ENCODE measurements around the gene OR56A3. TPM values are rescaled to one million over a fixed set of nuclear protein-coding genes. Genes with fewer than 3 reads are reported as not detected.
A peak's percentile ranks its signal among the peaks of the same experiment; 100 is the strongest.
"Not testable (repeated sequence)": the region's sequence is repeated elsewhere in the genome, so short reads cannot be mapped to it uniquely, and the experiment has no call there.

OR56A3 gene, protein sequence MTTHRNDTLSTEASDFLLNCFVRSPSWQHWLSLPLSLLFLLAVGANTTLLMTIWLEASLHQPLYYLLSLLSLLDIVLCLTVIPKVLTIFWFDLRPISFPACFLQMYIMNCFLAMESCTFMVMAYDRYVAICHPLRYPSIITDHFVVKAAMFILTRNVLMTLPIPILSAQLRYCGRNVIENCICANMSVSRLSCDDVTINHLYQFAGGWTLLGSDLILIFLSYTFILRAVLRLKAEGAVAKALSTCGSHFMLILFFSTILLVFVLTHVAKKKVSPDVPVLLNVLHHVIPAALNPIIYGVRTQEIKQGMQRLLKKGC
- total RNA-seq: not detected in 2 replicates

DNA sequence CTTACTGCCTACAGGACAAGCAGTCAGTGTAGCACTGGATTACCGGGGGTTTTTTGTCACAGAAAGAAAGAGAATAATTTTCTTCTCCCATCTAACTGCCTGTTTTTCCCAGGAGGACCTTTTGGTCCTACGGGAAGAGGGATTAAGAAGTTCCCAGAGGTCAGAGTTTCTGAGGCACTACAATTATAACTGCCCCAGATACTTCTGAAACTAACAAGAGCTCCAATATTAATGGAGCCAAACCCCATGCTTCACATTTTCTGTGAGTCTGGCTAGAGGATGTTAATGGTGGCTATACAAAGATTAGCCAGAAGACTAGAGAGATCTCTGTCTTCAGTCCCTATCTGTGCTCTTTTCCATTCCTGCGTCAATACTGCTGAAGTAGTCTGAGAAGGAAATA, at the start of gene OR56A3:
TSS of gene OR56A3 (plus strand) at position 301 of the 400 bp plus-strand sequence. CDS start 5,096 bp downstream, outside the sequence.
- no peak for DNase-seq (ENCODE audit: low read depth in 2 of 2)

DNA sequence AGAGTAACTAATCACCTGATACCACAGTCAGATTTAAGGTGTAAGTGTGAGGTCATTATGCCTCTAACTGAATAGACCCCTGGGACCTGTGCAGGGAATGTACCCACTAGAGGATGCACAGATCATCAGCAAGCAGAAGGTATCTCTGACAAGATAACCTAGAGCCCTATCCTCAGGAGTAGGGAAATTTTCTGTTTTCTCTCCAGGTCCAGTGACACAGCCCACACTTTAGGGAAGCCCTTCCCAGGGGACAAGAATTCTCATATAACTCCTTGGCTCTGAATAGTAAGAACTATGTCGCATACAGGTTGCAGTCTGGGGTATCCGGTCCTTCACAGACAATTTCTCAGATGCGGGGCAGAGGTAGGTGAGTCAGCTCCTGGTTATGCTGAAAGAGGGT, 49.1 kb upstream of the OR56A3 start, which contains the start of gene OR52E5:
TSS of gene OR52E5 (plus strand) at position 301 of the 400 bp plus-strand sequence. CDS start 7,569 bp downstream, outside the sequence.
- no peak for DNase-seq (ENCODE audit: low read depth in 2 of 2)

DNA sequence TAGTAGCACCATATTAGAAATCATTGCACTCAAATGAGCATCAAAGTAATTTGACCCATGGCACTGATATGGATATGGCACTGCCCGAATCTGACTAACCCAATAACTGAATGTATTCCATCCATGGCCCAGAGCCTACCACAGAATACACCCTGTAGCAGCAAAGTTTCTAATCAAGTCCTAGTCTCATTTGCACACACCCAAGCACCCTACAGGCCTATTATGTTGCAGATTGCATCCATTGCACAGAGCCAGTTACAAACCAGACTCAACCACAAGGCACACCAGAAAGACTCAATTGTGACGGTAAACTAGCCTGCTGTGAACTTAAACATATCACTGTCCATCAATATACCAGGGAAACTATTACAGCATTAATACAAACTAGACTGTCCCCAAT, 42.5 kb upstream of the OR56A3 start:
- DNase-seq (ENCODE audit: low read depth in 2 of 2): no peak

DNA sequence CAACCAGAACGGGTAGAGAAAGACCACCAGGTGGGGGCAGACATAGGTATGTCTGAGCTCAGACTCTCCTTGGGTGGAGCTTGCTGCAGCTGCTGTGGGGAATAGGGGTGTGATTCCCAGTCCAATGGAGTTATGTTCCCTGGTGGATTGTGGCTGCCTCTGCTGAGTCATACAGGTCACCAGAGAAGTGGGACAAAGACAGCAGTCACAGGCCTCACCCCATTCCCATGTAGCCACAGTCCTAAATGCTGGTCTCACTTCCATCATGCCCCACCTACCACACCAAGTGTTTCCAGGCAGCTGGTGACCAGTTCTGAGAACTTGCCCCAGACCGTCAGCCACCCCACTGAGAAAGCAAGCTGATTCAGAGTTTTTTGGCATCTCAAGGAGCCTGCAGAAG, 31.5 kb upstream of the OR56A3 start:
- no peak for DNase-seq (ENCODE audit: low read depth in 2 of 2)

DNA sequence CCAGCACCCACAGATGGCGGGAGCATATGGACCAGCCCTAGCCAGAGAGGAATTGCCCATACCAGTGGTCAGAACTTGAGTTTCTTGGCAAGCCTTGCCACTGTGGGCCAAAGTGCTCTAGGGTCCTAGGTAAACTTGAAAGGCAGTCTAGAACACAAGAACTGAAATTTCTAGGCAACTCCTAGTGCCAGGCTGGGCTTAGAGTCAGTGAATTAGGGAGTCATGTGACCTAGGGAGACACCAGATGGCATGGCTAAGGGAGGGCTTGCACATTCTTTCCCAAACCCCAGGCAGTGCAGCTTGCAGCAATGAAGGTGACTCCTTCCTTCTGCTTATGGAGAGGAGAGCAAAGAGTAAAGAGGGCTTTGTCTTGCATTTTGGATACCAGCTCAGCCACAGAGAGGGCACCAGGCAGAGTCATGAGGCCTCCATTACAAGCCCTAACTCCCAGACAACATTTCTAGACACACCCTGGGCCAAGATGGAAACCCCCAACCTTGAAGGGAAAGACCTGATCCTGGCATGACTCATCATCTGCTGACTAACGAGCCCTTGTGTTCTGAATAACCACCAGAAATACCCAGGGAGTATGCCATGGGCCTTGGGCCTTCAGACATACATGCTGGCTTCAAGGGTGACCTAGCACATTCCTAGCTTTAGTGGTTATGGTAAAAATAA, 19.2 kb upstream of the OR56A3 start:
- peak in 1 of 2 donors; percentile 17 for DNase-seq (ENCODE audit: low read depth in 2 of 2)

DNA sequence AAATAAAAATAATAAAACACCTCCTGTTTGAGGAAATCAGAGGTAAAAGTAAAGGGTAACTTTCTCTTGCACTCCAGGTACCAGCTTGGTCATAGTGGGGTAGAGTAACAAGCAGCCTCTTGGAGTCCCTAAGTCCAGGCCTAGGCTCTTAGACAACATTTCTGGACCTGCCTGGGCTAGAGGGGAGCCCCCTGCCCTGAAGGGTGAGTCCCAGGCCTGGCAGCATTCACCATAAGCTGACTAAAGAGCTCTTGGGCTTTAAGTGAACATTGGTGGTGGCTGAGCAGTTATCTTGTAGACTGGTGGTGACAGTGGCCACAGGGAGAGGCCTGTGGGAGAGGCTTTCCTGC, 18.6 kb upstream of the OR56A3 start:
- DNase-seq (ENCODE audit: low read depth in 2 of 2): no peak

DNA sequence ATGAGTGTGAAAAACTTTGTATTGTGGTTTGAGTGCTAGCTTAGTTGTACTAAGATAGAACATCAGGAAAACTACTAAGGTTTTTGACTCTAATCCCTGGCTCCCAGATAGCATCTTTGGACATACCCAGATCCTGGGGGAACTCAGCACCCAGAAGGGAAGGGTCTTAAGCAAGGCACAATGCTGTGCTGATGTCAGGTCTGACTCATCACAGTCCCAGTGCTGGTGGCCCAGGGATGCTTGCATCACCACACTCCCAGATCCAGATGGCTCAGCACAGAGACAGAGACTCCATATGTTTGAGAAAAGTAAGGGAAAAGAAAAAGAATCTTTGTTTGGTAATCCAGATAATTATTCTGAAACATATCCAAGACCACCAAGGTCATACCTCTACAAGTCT, 18.3 kb upstream of the OR56A3 start:
- no peak for DNase-seq (ENCODE audit: low read depth in 2 of 2)

DNA sequence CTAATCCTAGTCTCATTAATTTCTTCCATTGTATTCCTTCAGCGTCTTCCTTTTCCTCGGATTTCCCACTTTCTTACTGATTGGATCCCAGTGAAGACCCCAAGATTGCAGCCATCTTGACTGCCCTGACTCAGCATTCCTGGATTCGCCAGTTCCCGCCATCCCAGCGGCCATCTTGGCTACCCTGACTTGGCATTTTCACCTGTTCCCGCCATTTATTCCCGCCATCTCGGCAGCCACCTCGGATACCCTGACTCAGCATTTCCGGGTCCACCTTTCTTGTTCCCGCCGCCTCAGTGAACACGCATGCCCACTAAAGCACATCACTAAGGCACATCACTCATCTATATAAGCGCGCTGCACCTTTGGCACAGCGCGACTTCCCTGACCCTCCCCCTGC, 13.8 kb upstream of the OR56A3 start:
- no peak for DNase-seq (ENCODE audit: low read depth in 2 of 2)

DNA sequence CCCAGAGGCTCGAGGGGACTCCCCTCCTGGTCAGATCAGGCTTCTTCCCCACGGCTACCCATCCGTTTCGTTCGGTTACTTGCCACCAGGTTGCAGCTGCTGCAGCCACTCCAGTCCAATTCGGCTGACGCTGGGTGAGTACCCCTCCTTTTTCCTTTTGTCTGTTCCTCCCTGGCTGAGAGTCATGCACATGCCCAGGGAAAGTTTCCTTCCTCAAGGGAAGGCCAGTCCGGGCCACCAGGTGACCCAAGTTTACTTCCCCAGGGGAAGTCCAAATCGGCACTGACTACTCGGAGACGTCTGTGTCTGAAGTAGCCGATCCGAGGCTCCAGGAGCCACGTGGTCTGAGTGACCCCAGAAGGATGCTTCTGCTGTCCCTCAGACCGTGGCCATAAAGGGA, 13.2 kb upstream of the OR56A3 start:
- no peak for DNase-seq (ENCODE audit: low read depth in 2 of 2)

DNA sequence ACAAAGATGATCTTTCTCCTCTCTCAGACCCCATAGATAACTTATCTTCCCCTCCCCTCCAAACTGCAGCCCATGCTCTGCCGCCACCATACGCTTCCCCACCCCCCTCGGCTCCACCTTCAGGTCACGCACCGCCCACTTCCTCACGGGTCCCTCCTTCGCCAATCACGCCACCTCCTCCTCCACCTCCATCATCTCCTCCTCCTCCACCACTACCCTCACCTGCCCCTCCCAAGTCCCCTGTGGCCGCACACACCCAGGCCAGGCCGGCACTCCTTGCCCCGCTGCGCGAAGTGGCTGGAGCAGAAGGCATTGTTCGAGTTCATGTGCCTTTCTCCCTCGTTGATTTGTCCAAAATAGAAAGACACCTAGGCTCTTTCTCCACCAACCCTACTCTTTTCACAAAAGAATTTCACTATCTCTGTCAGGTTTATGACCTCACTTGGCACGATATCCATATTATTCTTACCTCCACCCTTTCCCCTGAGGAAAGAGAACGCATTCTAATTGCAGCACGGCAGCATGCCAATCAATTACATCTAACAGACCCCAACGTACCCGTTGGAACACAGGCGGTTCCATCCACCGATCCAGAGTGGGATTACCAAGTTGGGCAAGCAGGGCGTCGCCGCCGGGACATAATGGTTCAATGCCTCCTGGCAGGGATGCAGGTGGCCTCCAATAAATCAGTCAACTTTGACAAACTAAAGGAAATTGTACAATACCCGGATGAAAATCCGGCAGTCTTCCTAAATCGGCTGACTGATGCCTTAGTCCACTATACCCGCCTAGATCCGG, 12.3 kb upstream of the OR56A3 start:
- DNase-seq (ENCODE audit: low read depth in 2 of 2): no peak

DNA sequence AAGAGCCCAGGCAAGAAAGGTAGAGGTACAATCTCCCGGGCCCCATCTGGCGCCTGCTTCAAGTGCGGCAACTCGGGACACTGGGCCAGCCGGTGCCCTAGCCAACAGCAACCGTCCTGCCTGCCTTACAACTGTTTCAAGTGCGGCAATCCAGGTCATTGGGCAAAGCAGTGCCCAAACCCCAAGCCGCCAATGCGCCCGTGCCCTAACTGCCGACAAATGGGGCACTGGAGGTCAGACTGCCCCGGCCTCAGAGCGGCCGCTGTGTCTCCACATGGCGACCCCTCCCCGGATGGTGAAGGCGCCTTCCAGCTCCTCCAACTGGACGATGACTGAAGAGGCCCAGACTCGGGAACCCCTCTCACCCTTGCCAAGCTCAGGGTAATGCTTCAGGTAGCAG, 11.4 kb upstream of the OR56A3 start:
- DNase-seq (ENCODE audit: low read depth in 2 of 2): no peak

DNA sequence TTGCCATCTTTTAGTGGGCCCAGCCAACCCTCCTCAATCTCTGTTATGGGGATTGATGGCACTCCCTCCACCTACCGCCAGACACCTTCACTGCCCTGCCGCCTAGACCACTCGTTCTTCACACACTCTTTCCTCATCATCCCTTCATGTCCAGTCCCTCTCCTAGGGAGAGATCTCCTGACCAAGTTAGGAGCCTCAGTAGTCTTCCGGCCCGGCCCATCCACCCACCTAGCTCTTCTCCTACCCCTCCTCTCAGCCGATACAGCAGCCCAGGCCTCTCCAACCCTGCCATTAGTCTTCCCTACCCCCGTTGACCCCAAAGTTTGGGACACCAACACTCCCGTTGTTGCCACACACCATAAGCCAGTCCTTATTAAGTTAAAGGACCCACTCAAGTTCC, 11.0 kb upstream of the OR56A3 start:
- no peak for DNase-seq (ENCODE audit: low read depth in 2 of 2)

DNA sequence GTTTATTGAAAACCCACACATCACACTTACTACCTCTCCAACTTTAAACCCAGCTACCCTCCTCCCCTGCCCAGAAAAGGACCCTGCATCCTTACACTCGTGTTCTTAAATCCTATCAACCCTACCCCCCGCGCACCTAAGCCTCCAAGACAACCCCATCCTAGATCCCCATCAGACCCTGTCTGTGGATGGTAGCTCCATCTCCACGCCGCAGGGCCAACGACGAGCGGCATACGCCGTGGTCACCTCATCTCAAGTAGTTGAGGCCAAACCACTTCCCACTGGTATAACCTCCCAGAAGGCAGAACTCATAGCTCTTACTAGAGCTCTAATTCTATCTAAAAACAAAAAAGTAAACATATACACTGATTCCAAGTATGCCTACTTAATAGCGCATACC, 9.4 kb upstream of the OR56A3 start:
- DNase-seq (ENCODE audit: low read depth in 2 of 2): no peak

DNA sequence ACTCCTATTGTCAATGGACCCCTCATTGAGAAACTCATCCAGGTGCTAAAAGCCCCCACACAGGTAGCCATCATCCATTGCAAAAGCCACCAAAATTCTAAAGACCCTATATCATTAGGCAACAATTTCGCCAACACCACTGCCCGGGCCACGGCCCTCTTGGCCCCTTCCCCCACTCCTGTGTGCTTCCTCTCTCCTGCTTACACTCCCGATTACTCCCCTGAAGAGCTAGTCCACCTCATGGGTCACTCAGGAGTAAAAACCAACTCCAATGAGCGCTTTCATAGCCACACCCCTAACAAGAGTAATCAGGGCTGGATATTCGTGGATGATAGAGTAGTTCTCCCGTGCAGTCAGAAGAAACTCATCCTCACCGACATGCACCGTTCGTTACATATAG, 8.9 kb upstream of the OR56A3 start:
- DNase-seq (ENCODE audit: low read depth in 2 of 2): no peak

DNA sequence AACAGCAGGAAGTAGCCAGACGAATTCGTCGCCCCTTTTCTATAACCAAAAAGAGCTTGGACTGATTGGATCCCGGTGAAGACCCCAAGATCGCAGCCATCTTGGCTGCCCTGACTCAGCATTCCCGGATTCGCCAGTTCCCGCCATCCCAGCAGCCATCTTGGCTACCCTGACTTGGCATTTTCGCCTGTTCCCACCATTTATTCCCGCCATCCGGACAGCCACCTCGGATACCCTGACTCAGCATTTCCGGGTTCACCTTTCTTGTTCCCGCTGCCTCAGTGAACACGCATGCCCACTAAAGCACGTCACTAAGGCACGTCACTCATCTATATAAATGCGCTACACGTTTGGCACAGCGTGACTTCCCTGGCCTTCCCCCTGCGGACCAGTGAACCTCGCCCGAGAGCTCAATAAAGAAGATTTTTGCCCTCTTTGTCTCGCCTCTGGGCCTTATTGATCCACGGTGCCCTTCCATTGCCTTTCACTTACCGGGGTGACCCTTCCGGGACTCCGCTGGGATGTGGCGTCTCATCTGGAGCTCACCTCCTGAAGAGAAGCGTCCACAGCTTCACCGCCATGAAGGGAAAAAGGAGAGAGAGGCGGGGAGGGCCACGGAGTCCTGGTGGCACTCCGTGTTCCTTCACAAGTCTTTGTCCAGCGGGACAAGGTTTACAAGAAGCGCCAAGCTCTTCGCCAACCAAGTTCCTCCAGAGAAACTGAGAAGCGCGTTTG, 4.0 kb upstream of the OR56A3 start:
- DNase-seq (ENCODE audit: low read depth in 2 of 2): no peak

DNA sequence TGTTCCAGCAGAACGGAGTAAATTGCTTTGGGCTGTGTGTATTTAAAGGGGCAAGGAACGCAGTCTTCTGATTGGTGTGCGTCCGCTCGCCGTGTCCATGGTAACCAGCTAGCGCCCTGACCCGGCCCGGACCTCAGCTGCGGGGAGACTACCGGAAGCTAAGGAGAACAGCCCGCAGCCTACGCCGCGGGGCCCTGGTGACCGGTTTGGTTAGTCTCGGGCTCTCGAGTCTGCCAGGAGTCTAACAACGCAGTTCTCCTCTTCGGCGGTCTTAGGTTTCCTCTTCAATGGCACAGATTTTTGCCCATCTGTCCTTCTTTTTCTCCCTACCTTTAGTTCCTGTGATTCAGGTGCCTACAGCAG, 3.5 kb upstream of the OR56A3 start:
- DNase-seq (ENCODE audit: low read depth in 2 of 2): no peak

DNA sequence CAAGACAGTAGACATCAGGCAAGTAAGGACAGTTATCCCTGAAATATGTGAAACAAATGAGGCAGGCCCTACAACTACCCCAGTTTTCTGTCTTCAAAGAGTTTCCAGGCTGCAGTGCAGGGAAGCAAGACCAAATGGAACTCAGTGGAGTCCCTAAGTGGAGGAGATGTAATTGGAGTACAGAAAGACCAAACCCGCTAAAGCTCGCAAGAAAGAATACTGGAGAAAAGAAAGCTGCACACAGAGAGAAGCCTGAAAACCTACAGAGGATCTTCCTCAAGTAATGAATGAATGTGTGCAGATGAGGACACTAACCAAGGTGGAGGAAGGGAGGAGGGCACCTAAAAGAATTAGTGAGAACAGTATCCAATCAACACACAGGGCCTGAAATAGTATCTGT, 1.3 kb upstream of the OR56A3 start:
- DNase-seq (ENCODE audit: low read depth in 2 of 2): no peak

DNA sequence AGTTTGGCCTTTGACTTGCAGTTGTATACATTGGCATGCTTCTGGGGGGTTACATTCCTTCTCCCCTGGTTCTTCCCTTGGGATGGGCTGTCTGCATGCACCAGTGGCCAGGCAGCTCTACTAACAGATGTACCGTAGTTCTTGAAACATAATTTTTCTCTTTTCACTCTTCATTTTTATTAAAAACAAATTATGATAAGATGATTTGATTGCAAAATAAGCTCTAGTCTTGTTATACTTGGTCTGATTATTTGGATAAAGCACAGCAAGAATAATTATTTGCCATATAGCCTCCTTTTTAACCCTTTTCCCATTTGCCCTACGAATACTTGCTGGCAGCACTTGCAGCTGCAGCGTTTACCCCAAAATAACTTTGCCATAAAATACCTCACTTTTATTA, 13.5 kb downstream of the OR56A3 start:
- no peak for DNase-seq (ENCODE audit: low read depth in 2 of 2)

DNA sequence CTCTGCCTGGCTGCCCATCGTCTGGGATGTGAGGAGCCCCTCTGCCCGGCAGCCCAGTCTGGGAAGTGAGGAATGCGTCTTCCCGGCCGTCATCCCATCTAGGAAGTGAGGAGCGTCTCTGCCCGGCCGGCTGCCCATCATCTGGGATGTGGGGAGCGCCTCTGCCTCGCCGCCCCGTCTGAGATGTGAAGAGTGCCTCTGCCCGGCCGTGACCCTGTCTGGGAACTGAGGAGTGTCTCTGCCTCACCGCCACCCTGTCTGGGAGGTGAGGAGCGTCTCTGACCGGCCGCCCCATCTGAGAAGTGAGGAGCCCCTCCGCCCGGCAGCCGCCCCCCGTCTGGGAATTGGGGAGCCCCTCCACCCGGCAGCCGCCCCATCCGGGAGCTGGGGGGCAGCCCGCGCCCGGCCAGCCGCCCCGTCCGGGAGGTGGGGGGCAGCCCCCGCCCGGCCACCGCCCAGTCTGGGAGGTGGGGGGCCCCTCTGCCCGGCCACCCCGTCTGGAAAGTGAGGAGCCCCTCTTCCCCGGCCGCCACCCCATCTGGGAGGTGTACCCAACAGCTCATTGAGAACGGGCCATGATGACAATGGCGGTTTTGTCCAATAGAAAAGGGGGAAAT, 18.8 kb downstream of the OR56A3 start:
- DNase-seq (ENCODE audit: low read depth in 2 of 2): not testable (repeated sequence)

DNA sequence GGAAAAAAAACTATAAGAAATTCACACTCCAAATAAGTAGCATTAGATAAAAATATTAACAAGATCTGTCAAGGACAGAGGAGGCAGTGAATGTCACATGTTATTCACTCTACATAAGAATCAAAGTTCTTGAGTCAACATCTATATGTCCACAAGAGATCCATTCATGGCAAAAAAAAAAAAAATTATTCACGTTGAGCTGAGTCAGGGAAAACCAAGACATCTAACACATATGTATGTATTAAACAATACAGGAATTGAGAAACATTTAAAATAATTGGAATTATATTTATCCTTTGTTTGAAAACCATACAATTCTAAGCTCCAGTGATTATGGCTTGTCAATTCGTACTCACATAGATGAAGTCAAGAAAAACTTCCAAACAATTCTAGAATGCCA, 24.9 kb downstream of the OR56A3 start:
- no peak for DNase-seq (ENCODE audit: low read depth in 2 of 2)

DNA sequence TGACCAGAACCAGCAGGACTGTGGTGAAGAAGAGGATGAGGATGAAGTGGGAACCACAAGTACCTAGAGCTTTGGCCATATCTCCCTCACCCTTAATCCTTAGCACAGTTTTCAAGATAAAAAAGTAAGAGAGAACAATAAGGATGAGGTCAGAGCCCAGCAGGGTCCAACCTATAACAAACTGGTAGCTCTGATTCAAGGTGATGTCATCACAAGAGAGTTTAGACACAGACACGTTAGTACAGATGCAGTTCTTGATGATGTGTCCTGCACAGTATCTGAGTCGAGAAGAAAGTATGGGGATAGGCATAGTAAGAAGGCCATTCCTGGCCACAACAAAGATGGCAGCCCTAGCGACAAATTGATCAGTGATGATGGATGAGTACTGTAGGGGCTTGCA, 25.7 kb downstream of the OR56A3 start:
- DNase-seq (ENCODE audit: low read depth in 2 of 2): no peak
